Osteoblast (primary cell): ENCODE results near the gene L1CAM. TPM values are rescaled to one million over a fixed set of nuclear protein-coding genes. Genes with fewer than 3 reads are reported as not detected.

Source experiments
- DNase-seq: peaks from one replicate; pipeline ENCODE4 v3.0.0; 2011; ENCODE audit warnings: low spot score, mixed read lengths; ENCODE audit not compliant: insufficient read length; ENCODE audit errors: missing footprints
- H2AFZ ChIP-seq: 2 replicates; pipeline ENCODE4 v1.6.0; 2011; ENCODE audit warnings: mild to moderate bottlenecking, low read length
- H3K27ac ChIP-seq: 2 replicates; pipeline ENCODE4 v1.5.1; 2011; ENCODE audit warnings: mild to moderate bottlenecking, low read depth, low read length, moderate library complexity
- H3K27me3 ChIP-seq: 2 replicates; pipeline ENCODE4 v1.6.0; 2012; ENCODE audit warnings: mild to moderate bottlenecking, control low read depth, inconsistent platforms, low read length, moderate library complexity; ENCODE audit not compliant: insufficient read depth
- H3K36me3 ChIP-seq: 2 replicates; pipeline ENCODE4 v1.5.1; 2011; ENCODE audit warnings: mild to moderate bottlenecking, low read length, control low read depth, moderate library complexity; ENCODE audit not compliant: insufficient read depth
- H3K4me1 ChIP-seq: 2 replicates; pipeline ENCODE4 v1.5.1; 2011; ENCODE audit warnings: mild to moderate bottlenecking, low read length, control low read depth, moderate library complexity; ENCODE audit not compliant: insufficient read depth
- H3K4me2 ChIP-seq: 2 replicates; pipeline ENCODE4 v1.6.0; 2011; ENCODE audit warnings: mild to moderate bottlenecking, low read length; ENCODE audit not compliant: insufficient read depth
- H3K4me3 ChIP-seq: fragments of 200-600 bp; sonication (generic); 3 replicates; pipeline ENCODE4 v1.5.1; 2012; ENCODE audit warnings: mild to moderate bottlenecking, low read length, inconsistent platforms; ENCODE audit not compliant: insufficient read depth
- H3K79me2 ChIP-seq: 2 replicates; pipeline ENCODE4 v1.6.0; 2012; ENCODE audit warnings: mild to moderate bottlenecking, low read length, control low read depth, inconsistent platforms; ENCODE audit not compliant: insufficient read depth
- H3K9me3 ChIP-seq: 2 replicates; pipeline ENCODE4 v1.5.1; 2011; ENCODE audit warnings: low read depth, low read length, control low read depth
- H4K20me1 ChIP-seq: 2 replicates; pipeline ENCODE4 v1.6.0; 2012; ENCODE audit warnings: mild to moderate bottlenecking, low read length, control low read depth; ENCODE audit not compliant: insufficient read depth
- total RNA-seq: library from RNA; depleted of rRNA; stranded (reverse); fragments of >200 nt; gene quantifications from 2 replicates; pipeline ENCODE4 v1.2.3, GENCODE V29; 2012
- TF ChIP-seq, protein P1 (sequence below): IDR thresholded peaks from 2 replicates; pipeline ENCODE4 v1.5.1; 2011; ENCODE audit warnings: mild to moderate bottlenecking, low read depth, low read length, moderate library complexity; ENCODE audit errors: extremely low read depth

Gene L1CAM
- total RNA-seq, 1 donor = under 0.01 TPM

DNA sequence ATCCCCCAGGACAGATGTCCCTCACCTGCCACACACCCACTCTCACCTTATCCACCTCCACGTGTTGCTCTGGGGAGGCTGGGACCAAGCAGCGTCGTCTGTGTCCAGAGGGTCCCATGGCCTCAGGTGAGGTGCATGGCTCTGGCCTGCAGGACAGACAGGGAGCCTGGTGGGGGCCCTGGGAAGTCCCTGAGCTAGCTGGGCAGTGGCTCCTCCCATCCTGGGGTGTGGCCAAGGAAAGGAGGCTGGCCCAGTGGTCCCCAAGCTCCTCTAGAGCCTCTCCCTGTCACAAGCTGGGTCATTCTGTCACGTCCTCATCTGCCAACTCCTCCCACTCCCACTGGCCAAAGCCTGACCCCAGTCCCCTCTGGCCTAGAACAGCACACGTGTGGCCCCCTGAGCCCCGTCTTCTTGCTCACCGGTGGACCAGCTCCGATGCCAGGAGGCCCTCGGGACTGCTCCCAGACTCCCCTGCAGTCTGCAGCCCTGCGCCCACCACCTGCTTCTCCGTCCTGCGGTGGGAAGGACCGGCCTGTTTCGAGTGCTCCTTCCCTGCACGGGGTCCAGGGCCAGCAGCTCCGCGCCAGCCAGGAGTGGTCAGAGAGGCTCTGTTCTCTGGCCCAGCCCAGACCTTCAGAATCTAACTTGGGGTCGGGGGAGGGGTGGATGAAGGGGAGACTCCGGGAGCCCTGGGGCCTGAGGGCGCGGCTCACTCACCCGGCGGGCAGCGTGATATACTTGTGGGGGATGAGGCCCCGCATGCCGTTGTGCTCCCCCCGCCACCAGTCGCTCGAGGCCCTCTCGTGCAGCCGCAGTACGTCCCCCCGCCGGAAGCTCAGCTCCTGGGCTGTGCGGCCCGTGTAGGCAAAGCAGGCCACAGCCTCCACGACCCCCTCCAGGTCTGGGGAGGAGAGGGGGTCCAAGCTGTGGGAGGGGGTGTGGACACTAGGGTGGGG, 23.3 kb upstream of the L1CAM start:
- Histone ChIP-seq H4K20me1 (no peaks in the 10 kb centered on the region), H3K27me3 (no peaks in the 10 kb centered on the region), H3K27ac (no peak overlapping the region), H3K4me2 (no peak overlapping the region), H2AFZ (no peak overlapping the region), H3K4me1 (no peaks in the 10 kb centered on the region), H3K36me3 (no peaks in the 10 kb centered on the region), H3K79me2 (no peaks in the 10 kb centered on the region), H3K4me3 (no peak overlapping the region), H3K9me3 (no peaks in the 10 kb centered on the region)
- no peak for DNase-seq
- TF ChIP-seq, protein P1, sequence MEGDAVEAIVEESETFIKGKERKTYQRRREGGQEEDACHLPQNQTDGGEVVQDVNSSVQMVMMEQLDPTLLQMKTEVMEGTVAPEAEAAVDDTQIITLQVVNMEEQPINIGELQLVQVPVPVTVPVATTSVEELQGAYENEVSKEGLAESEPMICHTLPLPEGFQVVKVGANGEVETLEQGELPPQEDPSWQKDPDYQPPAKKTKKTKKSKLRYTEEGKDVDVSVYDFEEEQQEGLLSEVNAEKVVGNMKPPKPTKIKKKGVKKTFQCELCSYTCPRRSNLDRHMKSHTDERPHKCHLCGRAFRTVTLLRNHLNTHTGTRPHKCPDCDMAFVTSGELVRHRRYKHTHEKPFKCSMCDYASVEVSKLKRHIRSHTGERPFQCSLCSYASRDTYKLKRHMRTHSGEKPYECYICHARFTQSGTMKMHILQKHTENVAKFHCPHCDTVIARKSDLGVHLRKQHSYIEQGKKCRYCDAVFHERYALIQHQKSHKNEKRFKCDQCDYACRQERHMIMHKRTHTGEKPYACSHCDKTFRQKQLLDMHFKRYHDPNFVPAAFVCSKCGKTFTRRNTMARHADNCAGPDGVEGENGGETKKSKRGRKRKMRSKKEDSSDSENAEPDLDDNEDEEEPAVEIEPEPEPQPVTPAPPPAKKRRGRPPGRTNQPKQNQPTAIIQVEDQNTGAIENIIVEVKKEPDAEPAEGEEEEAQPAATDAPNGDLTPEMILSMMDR = no peak

DNA sequence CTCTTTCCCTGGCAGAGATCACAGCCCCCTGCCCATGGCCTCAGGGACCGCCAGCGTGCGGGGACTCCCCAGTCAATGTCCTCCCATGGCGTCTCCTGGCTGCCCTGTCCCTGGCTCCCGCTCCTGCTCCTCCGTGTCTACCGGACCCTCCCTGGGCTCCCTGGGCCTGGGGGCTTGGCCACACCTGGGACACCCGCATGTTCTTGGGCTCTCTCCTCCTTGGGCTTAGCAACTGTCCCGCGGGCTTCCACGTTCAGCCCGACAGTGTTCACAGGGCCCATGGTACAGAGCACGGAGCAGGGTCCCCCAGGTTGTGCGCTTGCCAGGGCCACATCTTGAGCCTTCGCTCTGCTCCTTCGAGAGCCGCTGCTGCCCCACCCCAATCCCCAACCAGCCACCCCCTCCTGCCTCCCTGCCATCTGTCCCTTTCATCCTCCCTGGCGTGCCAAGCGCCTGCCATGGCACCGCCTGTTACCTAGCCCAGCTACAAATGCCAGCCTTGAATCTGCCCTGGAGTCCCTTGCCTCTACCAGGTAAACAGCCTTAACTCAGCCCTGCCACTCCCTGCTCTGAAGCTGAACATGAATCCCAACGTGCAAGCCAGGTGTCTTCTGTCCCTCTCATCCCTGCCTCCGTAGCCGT, 22.4 kb upstream of the L1CAM start:
- Histone ChIP-seq H3K27me3 (no peaks in the 10 kb centered on the region), H3K4me3 (no peak overlapping the region), H3K4me1 (no peaks in the 10 kb centered on the region), H3K4me2 (no peak overlapping the region), H2AFZ (no peak overlapping the region), H3K79me2 (no peaks in the 10 kb centered on the region), H4K20me1 (no peaks in the 10 kb centered on the region), H3K36me3 (no peaks in the 10 kb centered on the region), H3K27ac (no peak overlapping the region), H3K9me3 (no peaks in the 10 kb centered on the region)
- no peak for DNase-seq
- TF ChIP-seq, protein P1 = no peak

DNA sequence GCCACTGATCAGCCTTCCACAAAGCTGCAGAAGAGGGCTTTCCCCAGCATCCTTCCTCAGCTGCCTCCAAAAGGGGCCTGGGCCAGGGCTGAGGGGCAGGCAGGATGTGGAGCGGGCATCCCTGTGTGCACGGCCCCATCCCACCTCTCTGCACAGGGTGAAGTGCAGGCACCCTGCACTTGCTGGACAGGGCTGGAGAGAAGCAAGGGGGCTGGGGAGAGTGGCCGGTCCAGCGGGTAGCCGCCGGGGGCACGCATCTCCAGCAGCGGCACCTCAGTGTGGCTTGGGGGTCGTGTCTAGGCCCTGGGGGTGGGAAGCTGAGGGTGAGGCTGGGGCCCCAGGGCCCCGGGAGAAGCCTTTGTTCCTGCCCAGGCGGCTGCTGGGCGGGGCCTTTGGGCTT, 21.5 kb upstream of the L1CAM start:
- Histone ChIP-seq H3K4me2 (no peak overlapping the region), H4K20me1 (no peaks in the 10 kb centered on the region), H3K27me3 (no peaks in the 10 kb centered on the region), H3K27ac (no peak overlapping the region), H2AFZ (no peak overlapping the region), H3K36me3 (no peaks in the 10 kb centered on the region), H3K4me3 (no peak overlapping the region), H3K4me1 (no peaks in the 10 kb centered on the region), H3K79me2 (no peaks in the 10 kb centered on the region), H3K9me3 (no peaks in the 10 kb centered on the region)
- TF ChIP-seq, protein P1 = no peak
- no peak for DNase-seq
